Measurements from ENCODE around the gene CSF2. TPM values are rescaled to one million over a fixed set of nuclear protein-coding genes. Genes with fewer than 3 reads are reported as not detected.

Gene CSF2
- polyA plus RNA-seq, 1 donor (not counting 4 experiments of a cell fraction or from before 2014, with no cell fraction given), result 7.2 TPM

DNA sequence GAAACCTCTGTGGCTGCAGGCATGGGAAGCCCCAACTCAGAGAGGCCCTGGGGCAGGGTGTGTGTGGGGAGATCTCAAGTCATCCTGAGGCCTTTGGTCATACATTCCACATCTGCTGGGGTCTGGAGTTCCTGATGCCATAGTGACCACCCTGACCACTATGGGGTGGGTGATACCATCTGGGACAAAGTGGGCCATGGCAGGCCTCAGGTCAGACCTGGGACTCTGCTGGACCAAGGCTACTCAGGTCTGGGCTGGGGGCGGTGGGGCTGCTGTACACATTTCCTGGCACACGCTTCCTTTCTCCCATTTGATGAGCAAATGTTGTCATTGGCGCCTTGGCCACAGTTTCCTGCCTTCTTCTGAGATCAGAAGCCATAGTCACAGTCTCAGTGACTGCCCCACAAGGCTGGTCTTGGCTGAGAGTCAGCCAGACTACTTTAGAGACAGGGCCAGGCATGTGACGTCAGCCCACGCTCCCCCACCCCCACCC is 47.0 kb upstream of the CSF2 start:
- dilution Hi-C loops (cut with MboI; ENCODE audit: extremely low pct_ligation_motif_present, low sequenced_read_pairs), result no loop called here
- TF ChIP-seq EZH2 (IDR thresholded peaks at IDR 0.05; ENCODE audit: low read length), result no peak
- TF ChIP-seq, protein P1, sequence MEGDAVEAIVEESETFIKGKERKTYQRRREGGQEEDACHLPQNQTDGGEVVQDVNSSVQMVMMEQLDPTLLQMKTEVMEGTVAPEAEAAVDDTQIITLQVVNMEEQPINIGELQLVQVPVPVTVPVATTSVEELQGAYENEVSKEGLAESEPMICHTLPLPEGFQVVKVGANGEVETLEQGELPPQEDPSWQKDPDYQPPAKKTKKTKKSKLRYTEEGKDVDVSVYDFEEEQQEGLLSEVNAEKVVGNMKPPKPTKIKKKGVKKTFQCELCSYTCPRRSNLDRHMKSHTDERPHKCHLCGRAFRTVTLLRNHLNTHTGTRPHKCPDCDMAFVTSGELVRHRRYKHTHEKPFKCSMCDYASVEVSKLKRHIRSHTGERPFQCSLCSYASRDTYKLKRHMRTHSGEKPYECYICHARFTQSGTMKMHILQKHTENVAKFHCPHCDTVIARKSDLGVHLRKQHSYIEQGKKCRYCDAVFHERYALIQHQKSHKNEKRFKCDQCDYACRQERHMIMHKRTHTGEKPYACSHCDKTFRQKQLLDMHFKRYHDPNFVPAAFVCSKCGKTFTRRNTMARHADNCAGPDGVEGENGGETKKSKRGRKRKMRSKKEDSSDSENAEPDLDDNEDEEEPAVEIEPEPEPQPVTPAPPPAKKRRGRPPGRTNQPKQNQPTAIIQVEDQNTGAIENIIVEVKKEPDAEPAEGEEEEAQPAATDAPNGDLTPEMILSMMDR (optimal IDR thresholded peaks at IDR 0.05 in 1 of 3, IDR thresholded peaks at IDR 0.05 in 1 of 3, conservative IDR thresholded peaks at IDR 0.05 in 1 of 3; ENCODE audit: extremely low read depth in 1 of 3, insufficient read depth in 2 of 3, low read length in 3 of 3), result no peak
- Histone ChIP-seq H3K4me3 (ENCODE audit: control insufficient read depth in 2 of 3, extremely low read depth in 1 of 3, insufficient read depth in 2 of 3, low read depth in 1 of 3, low read length in 3 of 3) (no peak overlapping the region), H3K27me3 (ENCODE audit: control insufficient read depth, extremely low read depth, insufficient read depth, low read length) (peaks cover 15% of the 10 kb centered on the region), H3K9me1 (ENCODE audit: control insufficient read depth, extremely low read depth, insufficient read depth, low read length) (no peaks in the 10 kb centered on the region), H3K27ac (ENCODE audit: control insufficient read depth, insufficient read depth, low read length) (no peak overlapping the region), H3K4me1 (ENCODE audit: control insufficient read depth, extremely low read depth, insufficient read depth, low read length) (no peaks in the 10 kb centered on the region), H3K36me3 (ENCODE audit: control insufficient read depth in 2 of 2, extremely low read depth in 1 of 2, insufficient read depth in 2 of 2, low read length in 2 of 2) (no peaks in the 10 kb centered on the region), H4K20me1 (ENCODE audit: control insufficient read depth, extremely low read depth, insufficient read depth, low read length) (peaks cover 2% of the 10 kb centered on the region), H3K9ac (ENCODE audit: control insufficient read depth, extremely low read depth, insufficient read depth, low read length) (no peak overlapping the region), H3K4me2 (ENCODE audit: control insufficient read depth, extremely low read depth, insufficient read depth, low read depth, low read length) (no peak overlapping the region), H3K79me2 (ENCODE audit: control insufficient read depth, insufficient read depth, low read length) (no peaks in the 10 kb centered on the region), H3K9me3 (ENCODE audit: control insufficient read depth, low read depth, low read length) (no peaks in the 10 kb centered on the region), H2AFZ (ENCODE audit: control insufficient read depth, low read length) (no peak overlapping the region)
- DNase-seq (ENCODE audit: low read depth, low spot score), result no peak
- FAIRE-seq, result no peak

DNA sequence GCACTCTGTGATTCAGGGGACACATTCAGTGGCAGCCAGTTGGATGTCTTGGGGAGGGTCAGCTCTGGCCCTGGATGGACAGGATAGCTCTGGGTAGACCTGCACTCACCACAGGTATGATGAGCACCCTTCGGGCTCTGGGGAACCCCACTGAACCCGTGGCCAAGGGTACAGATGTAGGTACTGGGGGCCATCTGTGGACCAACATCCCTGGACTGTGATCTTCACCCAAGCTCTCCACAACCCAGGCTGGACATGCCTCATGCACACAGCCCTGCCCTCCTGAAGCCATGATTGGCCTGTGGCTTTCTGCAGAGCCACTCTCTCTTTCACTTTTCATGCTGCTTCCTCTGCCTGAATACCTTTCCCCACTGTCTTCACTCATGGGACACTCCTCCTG is 46.6 kb upstream of the CSF2 start:
- H3K4me1 ChIP-seq (ENCODE audit: control insufficient read depth, extremely low read depth, insufficient read depth, low read length), result no peaks in the 10 kb centered on the region
- peaks cover 17% of the 10 kb centered on the region for H3K27me3 ChIP-seq (ENCODE audit: control insufficient read depth, extremely low read depth, insufficient read depth, low read length)
- dilution Hi-C loops (cut with MboI; ENCODE audit: extremely low pct_ligation_motif_present, low sequenced_read_pairs), result no loop called here
- no peaks in the 10 kb centered on the region for H3K36me3 ChIP-seq (ENCODE audit: control insufficient read depth in 2 of 2, extremely low read depth in 1 of 2, insufficient read depth in 2 of 2, low read length in 2 of 2)
- H3K79me2 ChIP-seq (ENCODE audit: control insufficient read depth, insufficient read depth, low read length), result no peaks in the 10 kb centered on the region
- no peak overlapping the region for H2AFZ ChIP-seq (ENCODE audit: control insufficient read depth, low read length)
- TF ChIP-seq EZH2 (IDR thresholded peaks at IDR 0.05; ENCODE audit: low read length), result no peak
- TF ChIP-seq, protein P1 (optimal IDR thresholded peaks at IDR 0.05 in 1 of 3, IDR thresholded peaks at IDR 0.05 in 1 of 3, conservative IDR thresholded peaks at IDR 0.05 in 1 of 3; ENCODE audit: extremely low read depth in 1 of 3, insufficient read depth in 2 of 3, low read length in 3 of 3), result no peak
- no peaks in the 10 kb centered on the region for H3K9me1 ChIP-seq (ENCODE audit: control insufficient read depth, extremely low read depth, insufficient read depth, low read length)
- peaks cover 2% of the 10 kb centered on the region for H4K20me1 ChIP-seq (ENCODE audit: control insufficient read depth, extremely low read depth, insufficient read depth, low read length)
- H3K4me3 ChIP-seq (ENCODE audit: control insufficient read depth in 2 of 3, extremely low read depth in 1 of 3, insufficient read depth in 2 of 3, low read depth in 1 of 3, low read length in 3 of 3), result no peak overlapping the region
- FAIRE-seq (no peak), DNase-seq (ENCODE audit: low read depth, low spot score) (no peak)
- H3K27ac ChIP-seq (ENCODE audit: control insufficient read depth, insufficient read depth, low read length), result no peak overlapping the region
- H3K9me3 ChIP-seq (ENCODE audit: control insufficient read depth, low read depth, low read length), result no peaks in the 10 kb centered on the region
- no peak overlapping the region for H3K9ac ChIP-seq (ENCODE audit: control insufficient read depth, extremely low read depth, insufficient read depth, low read length)
- H3K4me2 ChIP-seq (ENCODE audit: control insufficient read depth, extremely low read depth, insufficient read depth, low read depth, low read length), result no peak overlapping the region

Measured in keratinocyte (primary cell).